Large intestine (tissue), 3 donors: ENCODE measurements around the gene RAD21L1. TPM values are rescaled to one million over a fixed set of nuclear protein-coding genes. Genes with fewer than 3 reads are reported as not detected.

Source experiments
- DNase-seq, 2 donors: peaks; one replicate each; pipeline versions ENCODE4 v3.0.0 to v3.0.0-alpha.2; 2013
- H3K27ac ChIP-seq: one replicate; pipeline ENCODE4 v1.5.1; 2013; ENCODE audit warnings: low read length
- H3K27me3 ChIP-seq: 2 replicates; pipeline ENCODE4 v1.6.1; 2013; ENCODE audit warnings: low read length; ENCODE audit not compliant: control insufficient read depth, insufficient read depth
- H3K36me3 ChIP-seq: 2 replicates; pipeline ENCODE4 v1.6.1; 2013; ENCODE audit warnings: low read length; ENCODE audit not compliant: control insufficient read depth, insufficient read depth
- H3K4me1 ChIP-seq: one replicate; pipeline ENCODE4 v1.6.1; 2013; ENCODE audit warnings: low read length; ENCODE audit not compliant: control insufficient read depth, insufficient read depth
- H3K4me3 ChIP-seq: one replicate; pipeline ENCODE4 v1.5.1; 2013; ENCODE audit warnings: low read length
- H3K9me3 ChIP-seq: one replicate; pipeline ENCODE4 v1.6.1; 2013; ENCODE audit warnings: mild to moderate bottlenecking, low read depth, low read length, moderate library complexity; ENCODE audit not compliant: control insufficient read depth
- WGBS: methylation state at CpG from one replicate; pipeline ENCODE4 v1.1.5; 2013; ENCODE audit warnings: low lambda C conversion rate; ENCODE audit not compliant: insufficient coverage; 5-methylcytosine and 5-hydroxymethylcytosine counted together
- polyA plus RNA-seq: library from polyadenylated mRNA; unstranded; fragments of 120-200 nt; gene quantifications from one replicate; pipeline ENCODE4 v1.2.1, GENCODE V29; 2013

The RAD21L1 gene
- polyA plus RNA-seq, 1 donor, result not detected

DNA sequence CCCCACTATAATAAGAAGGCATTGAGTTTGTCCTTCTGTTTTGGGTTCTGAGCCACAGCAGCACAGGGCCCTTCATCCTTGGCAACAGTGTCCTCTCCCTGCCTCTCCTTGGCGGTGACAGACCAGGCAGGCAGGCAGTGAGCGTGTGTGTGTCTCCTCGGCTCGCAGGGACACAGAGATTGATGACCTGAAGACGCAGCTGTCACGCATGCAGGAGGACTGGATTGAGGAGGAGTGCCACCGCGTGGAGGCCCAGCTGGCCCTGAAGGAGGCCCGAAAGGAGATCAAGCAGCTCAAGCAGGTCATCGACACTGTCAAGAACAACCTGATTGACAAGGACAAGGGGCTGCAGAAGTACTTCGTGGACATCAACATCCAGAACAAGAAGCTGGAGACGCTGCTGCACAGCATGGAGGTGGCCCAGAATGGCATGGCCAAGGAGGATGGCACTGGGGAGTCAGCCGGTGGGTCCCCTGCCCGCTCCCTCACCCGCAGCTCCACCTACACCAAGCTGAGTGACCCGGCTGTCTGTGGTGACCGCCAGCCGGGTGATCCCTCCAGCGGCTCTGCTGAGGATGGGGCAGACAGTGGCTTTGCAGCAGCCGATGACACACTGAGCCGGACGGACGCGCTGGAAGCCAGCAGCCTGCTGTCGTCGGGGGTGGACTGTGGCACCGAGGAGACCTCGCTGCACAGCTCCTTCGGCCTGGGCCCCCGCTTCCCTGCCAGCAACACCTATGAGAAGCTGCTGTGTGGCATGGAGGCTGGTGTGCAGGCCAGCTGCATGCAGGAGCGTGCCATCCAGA, 79.1 kb downstream of the RAD21L1 start:
- no peak for DNase-seq
- Histone ChIP-seq H3K36me3 (peaks cover 3% of the 10 kb centered on the region), H3K27ac (no peak overlapping the region), H3K9me3 (no peaks in the 10 kb centered on the region), H3K27me3 (no peaks in the 10 kb centered on the region), H3K4me3 (no peak overlapping the region), H3K4me1 (no peaks in the 10 kb centered on the region)
- WGBS, result no CpG with 5 or more reads among the region's 31 CpGs

Other genes starting within 250 kb of the RAD21L1 start
- gene RSPO4, start 223.7 kb upstream of the RAD21L1 start, polyA plus RNA-seq, result 0.28 TPM
- gene PSMF1, start 107.4 kb upstream of the RAD21L1 start, polyA plus RNA-seq, result 121 TPM
- 58.5 TPM for gene TMEM74B, start 41.1 kb upstream of the RAD21L1 start, polyA plus RNA-seq
- 4.7 TPM for gene C20orf202, start 22.6 kb upstream of the RAD21L1 start, polyA plus RNA-seq
- 2.3 TPM for gene SNPH, start 40.2 kb downstream of the RAD21L1 start, polyA plus RNA-seq
- gene SDCBP2, start 103.1 kb downstream of the RAD21L1 start, polyA plus RNA-seq, result 62.8 TPM
- 259 TPM for gene FKBP1A, start 167.0 kb downstream of the RAD21L1 start, polyA plus RNA-seq
- gene NSFL1C, start 240.8 kb downstream of the RAD21L1 start, polyA plus RNA-seq, result 73.3 TPM